PC-3 (cell line): ENCODE results near the gene MVB12B. TPM values are rescaled to one million over a fixed set of nuclear protein-coding genes. Genes with fewer than 3 reads are reported as not detected.

Source experiments
- ATAC-seq: fragments of 200-7000 bp; cut with Tn5 transposase; 2 replicates; pipeline ENCODE4 v1.9.1; 2020; ENCODE audit warnings: mild to moderate bottlenecking, moderate library complexity
- BruUV-seq: library from RNA; stranded (reverse); fragments of 400-500 nt; replicated peaks from 2 replicates; lab custom pipeline; 2021; lab: Mats Ljungman, UMichigan
- CTCF ChIA-PET: fragments of 300-600 bp; sonication (Branson Sonifier 250); formaldehyde crosslinking; loops from one replicate; lab custom pipeline; 2022; ENCODE audit warnings: antibody characterized with exemption; lab: Charles Lee
- POLR2A ChIA-PET: fragments of 300-600 bp; sonication (Branson Sonifier 250); formaldehyde crosslinking; loops from one replicate; lab custom pipeline; 2022; ENCODE audit warnings: antibody characterized with exemption; ENCODE audit not compliant: unreplicated experiment; lab: Charles Lee
- DNase-seq: peaks from one replicate; pipeline ENCODE4 v3.0.0-alpha.2; 2015
- H2AFZ ChIP-seq: fragments of 300-600 bp; sonication (generic); 2 replicates; pipeline ENCODE4 v1.6.0; 2016; ENCODE audit warnings: antibody characterized with exemption, low read length
- H3F3A ChIP-seq: fragments of 300-600 bp; sonication (generic); one replicate; pipeline ENCODE4 v1.6.0; 2017; ENCODE audit warnings: antibody characterized with exemption, low read length, control low read depth, mild to moderate bottlenecking; ENCODE audit not compliant: unreplicated experiment
- H3K27ac ChIP-seq: fragments of 300-600 bp; sonication (generic); 2 replicates; pipeline ENCODE4 v1.5.1; 2016; ENCODE audit warnings: mild to moderate bottlenecking, low read length
- H3K27me3 ChIP-seq: fragments of 300-600 bp; sonication (generic); 2 replicates; pipeline ENCODE4 v1.6.1; 2016; ENCODE audit warnings: low read length, mixed read lengths
- H3K36me3 ChIP-seq: fragments of 300-600 bp; sonication (generic); 2 replicates; pipeline ENCODE4 v1.6.1; 2016; ENCODE audit warnings: low read depth, mixed run types, low read length, mixed read lengths
- H3K4me1 ChIP-seq: fragments of 300-600 bp; sonication (generic); 2 replicates; pipeline ENCODE4 v1.5.1; 2016; ENCODE audit warnings: low read length; ENCODE audit not compliant: insufficient read depth
- H3K4me2 ChIP-seq: fragments of 300-600 bp; sonication (generic); 2 replicates; pipeline ENCODE4 v1.6.0; 2016; ENCODE audit warnings: low read length
- H3K4me3 ChIP-seq: fragments of 300-600 bp; sonication (generic); 2 replicates; pipeline ENCODE4 v1.5.1; 2016; ENCODE audit warnings: mild to moderate bottlenecking, low read length, mixed read lengths
- H3K79me2 ChIP-seq: fragments of 300-600 bp; sonication (generic); 2 replicates; pipeline ENCODE4 v1.6.1; 2017; ENCODE audit warnings: low read length, mixed read lengths
- H3K9ac ChIP-seq: fragments of 300-600 bp; sonication (generic); 2 replicates; pipeline ENCODE4 v1.6.0; 2016; ENCODE audit warnings: mild to moderate bottlenecking, low read length
- H3K9me2 ChIP-seq: fragments of 300-600 bp; sonication (generic); replicated peaks from 2 replicates; pipeline ENCODE4 v1.6.1; 2016; ENCODE audit warnings: mixed run types, low read length, mixed read lengths
- H3K9me3 ChIP-seq: fragments of 300-600 bp; sonication (generic); 2 replicates; pipeline ENCODE4 v1.6.1; 2016; ENCODE audit warnings: low read length, mixed read lengths
- H4K20me1 ChIP-seq: fragments of 300-600 bp; sonication (generic); 2 replicates; pipeline ENCODE4 v1.6.1; 2016; ENCODE audit warnings: low read length, mixed read lengths
- CTCF ChIP-seq: fragments of 300-600 bp; sonication (generic); conservative IDR thresholded peaks from 2 replicates; pipeline ENCODE4 v1.5.1; 2017; ENCODE audit warnings: antibody characterized with exemption, low read depth, mild to moderate bottlenecking, low read length
- EZH2 ChIP-seq: fragments of 300-600 bp; sonication (generic); IDR thresholded peaks from one replicate; pipeline ENCODE4 v1.6.1; 2017; ENCODE audit warnings: antibody characterized with exemption, mild to moderate bottlenecking, low read length; ENCODE audit not compliant: unreplicated experiment
- EZH2phosphoT487 ChIP-seq: fragments of 300-600 bp; sonication (generic); IDR thresholded peaks from 2 replicates; pipeline ENCODE4 v1.6.1; 2018; ENCODE audit warnings: mild to moderate bottlenecking, antibody characterized with exemption, low read length, borderline replicate concordance
- intact Hi-C: fragments of 100-400 bp; cut with micrococcal nuclease; formaldehyde crosslinking; loops from 2 replicates; pipeline ENCODE4 v1.9.0; 2023
- total RNA-seq: library from RNA; depleted of rRNA; stranded (reverse); fragments of >200 nt; gene quantifications from 2 replicates; pipeline ENCODE4 v1.2.3, GENCODE V29; 2014

Gene MVB12B
- total RNA-seq, 1 experiment from 2014 or later = 7.2 TPM

DNA sequence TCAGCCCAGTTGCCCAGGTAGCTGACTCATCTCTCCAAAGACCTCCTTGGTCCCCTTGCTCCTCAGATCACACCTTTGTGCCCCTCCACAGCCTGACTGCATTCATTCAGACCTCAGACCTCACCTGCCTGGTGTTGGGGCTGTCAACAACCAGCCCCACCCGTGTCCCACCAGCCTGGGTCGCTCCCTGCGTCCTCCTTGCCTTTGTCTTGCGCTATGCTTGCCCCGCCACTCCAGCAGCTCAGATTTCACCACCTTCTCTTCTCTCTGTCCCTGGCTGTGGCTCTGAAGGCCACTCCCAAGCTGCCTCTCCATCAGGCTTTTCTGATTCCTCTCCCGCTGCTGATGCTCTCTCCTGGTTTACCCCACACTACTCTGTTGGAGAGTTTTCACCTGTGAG is 103.5 kb downstream of the MVB12B start:
- no peaks in the 10 kb centered on the region for H3K27me3 ChIP-seq
- H3K36me3 ChIP-seq = no peaks in the 10 kb centered on the region
- H4K20me1 ChIP-seq = no peaks in the 10 kb centered on the region
- no peaks in the 10 kb centered on the region for H3K79me2 ChIP-seq
- H3F3A ChIP-seq = no peaks in the 10 kb centered on the region
- no peak overlapping the region for H3K4me3 ChIP-seq
- ChIA-PET CTCF (no interaction called here), POLR2A (no interaction called here)
- DNase-seq (no peak), ATAC-seq (no peak)
- no peaks in the 10 kb centered on the region for H3K9me3 ChIP-seq
- no peaks in the 10 kb centered on the region for H3K4me1 ChIP-seq
- BruUV-seq = no TSS peak
- H3K9ac ChIP-seq = no peak overlapping the region
- TF ChIP-seq EZH2phosphoT487 = no peak
- TF ChIP-seq CTCF = no peak
- no peak for TF ChIP-seq EZH2
- intact Hi-C loops = no loop called here
- H3K4me2 ChIP-seq = no peak overlapping the region
- H3K27ac ChIP-seq = no peak overlapping the region
- H2AFZ ChIP-seq = no peak overlapping the region
- H3K9me2 ChIP-seq = no peaks in the 10 kb centered on the region

DNA sequence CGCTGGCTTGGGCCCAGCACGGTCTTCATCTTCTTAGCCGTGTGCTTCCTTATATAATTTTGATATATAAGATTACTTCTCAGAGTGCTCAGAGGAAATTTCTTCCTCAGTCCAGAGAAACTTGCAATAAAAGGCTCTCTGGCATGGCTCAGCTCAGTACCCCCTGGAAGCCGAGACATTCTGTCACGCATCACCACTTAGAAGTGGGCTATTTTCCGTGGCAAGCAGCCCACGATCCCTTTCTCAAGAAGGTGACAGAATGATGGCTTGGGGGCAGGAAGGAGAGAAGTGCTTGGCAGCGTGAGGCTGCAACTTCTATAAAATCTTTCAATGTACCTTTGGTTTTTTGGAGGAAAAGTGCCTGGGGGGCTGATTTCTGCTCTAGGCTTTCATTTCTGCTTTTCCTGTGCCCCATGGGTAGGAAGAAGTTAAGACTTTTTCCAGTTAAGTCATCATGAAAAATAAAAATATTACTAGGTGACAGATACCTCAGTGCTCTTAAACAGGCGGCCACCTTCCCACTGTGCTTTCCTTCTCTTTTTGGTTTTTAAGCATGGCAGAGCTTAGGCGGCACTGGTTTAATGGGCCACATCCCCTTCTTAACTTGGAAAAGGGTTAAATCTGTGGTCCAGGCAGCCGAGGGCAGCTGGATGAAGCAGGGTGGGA is 104.6 kb downstream of the MVB12B start:
- Histone ChIP-seq H3K36me3 (no peaks in the 10 kb centered on the region), H3K9me3 (no peaks in the 10 kb centered on the region), H3K4me2 (no peak overlapping the region), H3K9ac (no peak overlapping the region), H3K27ac (no peak overlapping the region), H3K4me3 (no peak overlapping the region), H4K20me1 (no peaks in the 10 kb centered on the region), H3K27me3 (no peaks in the 10 kb centered on the region), H3K4me1 (0 out of 2 replicates have a peak, but pooled peaks cover 1% of the 10 kb centered on the region), H2AFZ (no peak overlapping the region), H3K9me2 (no peaks in the 10 kb centered on the region), H3F3A (no peaks in the 10 kb centered on the region), H3K79me2 (no peaks in the 10 kb centered on the region)
- BruUV-seq = no TSS peak
- intact Hi-C loops = no loop called here
- CTCF ChIA-PET = no interaction called here
- POLR2A ChIA-PET = no interaction called here
- DNase-seq (no peak), ATAC-seq (no peak)
- no peak for TF ChIP-seq EZH2phosphoT487
- no peak for TF ChIP-seq EZH2
- no peak for TF ChIP-seq CTCF

DNA sequence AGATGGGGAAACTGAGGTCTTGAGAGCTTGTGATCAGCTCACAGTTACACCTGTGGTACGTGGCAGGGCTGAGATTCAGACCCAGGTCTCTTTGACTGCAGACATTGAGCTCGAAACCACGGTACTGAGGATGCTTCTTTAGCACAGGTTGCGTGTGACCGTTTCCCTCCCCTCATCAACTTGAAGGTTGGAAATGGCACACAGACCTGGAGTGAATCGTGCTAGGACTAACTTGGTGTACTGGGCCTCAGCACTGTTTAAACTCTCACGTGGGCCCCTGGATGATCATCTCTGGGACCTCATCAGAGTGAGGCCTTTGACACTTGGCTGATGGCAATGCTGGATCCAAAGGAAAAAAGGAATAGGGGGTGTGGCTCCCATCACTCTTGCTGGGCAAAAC is 106.0 kb downstream of the MVB12B start:
- no peak overlapping the region for H3K9ac ChIP-seq
- no peak overlapping the region for H3K27ac ChIP-seq
- no peaks in the 10 kb centered on the region for H4K20me1 ChIP-seq
- ChIA-PET POLR2A (no interaction called here), CTCF (no interaction called here)
- H2AFZ ChIP-seq = no peak overlapping the region
- intact Hi-C loops = no loop called here
- no peaks in the 10 kb centered on the region for H3K36me3 ChIP-seq
- H3K27me3 ChIP-seq = no peaks in the 10 kb centered on the region
- H3K4me1 ChIP-seq = peaks cover 11% of the 10 kb centered on the region
- H3K9me2 ChIP-seq = no peaks in the 10 kb centered on the region
- no peaks in the 10 kb centered on the region for H3F3A ChIP-seq
- TF ChIP-seq CTCF (no peak), EZH2phosphoT487 (no peak), EZH2 (no peak)
- H3K79me2 ChIP-seq = no peaks in the 10 kb centered on the region
- H3K9me3 ChIP-seq = no peaks in the 10 kb centered on the region
- BruUV-seq = no TSS peak
- ATAC-seq (no peak), DNase-seq (no peak)
- no peak overlapping the region for H3K4me3 ChIP-seq
- no peak overlapping the region for H3K4me2 ChIP-seq
